ENCODE measurements around the gene CSF1R.

The CSF1R gene

DNA sequence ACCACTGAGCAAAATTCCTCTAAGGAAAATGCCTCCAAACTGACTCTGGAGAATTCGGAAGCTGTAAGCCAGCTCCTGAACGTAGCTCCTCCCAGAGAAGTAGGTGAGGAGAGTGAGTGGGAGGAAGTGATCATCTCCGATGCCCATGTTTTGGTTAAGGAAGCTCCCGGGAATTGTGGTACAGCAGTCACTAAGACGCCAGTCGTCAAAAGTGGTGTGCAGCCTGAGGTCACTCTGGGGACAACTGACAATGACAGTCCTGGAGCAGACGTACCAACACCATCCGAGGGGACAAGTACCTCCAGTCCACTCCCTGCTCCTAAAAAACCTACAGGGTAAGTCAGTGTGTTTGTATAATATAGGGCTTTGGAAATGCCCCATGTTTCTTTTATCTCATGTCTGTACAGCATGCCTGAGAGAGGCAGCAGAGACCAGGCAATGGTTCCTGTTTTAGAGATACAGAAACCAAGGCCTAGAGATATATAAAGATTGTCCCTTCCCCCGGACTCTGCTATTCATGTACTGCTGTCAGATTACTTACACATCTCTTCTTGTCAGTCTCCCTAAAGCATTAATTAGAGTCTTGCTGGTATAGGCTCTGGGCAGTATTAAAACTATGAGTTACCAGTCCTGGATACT is 61.9 kb downstream of the CSF1R start:
- no peak for DNase-seq (ENCODE audit: low read depth in 2 of 2)

DNA sequence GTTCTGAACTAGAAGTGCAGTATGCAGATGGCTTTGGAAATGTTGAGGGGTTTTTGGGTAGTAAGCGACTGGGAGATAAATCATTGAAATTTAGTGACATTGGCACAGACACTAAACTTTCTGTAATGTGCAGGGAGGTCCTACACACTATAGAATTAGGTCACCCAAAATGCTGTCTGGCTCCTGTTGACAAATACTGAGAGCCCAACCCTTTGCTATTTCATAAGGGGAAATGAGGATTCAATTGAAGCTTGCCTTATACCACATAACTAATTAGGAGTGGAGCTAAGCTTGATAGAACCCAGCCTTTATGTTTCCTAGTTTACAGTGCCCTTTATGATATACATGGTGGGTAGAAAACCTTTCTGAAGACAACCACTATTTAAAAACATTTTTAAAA is 63.2 kb downstream of the CSF1R start:
- DNase-seq (ENCODE audit: low read depth in 2 of 2) = no peak

DNA sequence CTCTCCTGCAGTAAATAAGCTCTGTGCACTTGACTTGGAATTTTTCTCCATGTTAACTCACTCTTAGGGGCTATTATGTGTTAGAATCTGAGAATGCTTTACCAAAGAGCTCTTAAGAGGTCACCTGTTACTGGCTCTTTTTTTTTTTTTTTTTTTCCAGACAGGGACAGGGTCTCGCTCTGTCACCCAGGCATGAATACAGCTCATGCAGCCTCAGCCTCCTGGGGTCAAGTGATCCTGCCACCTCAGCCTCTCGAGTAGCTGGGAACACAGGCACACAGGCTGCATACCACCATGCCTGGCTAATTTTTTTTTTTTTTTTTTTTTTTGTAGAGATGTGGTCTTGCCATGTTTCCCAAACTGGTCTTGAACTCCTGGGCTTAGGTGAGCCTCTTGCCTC is 63.7 kb downstream of the CSF1R start:
- no peak for DNase-seq (ENCODE audit: low read depth in 2 of 2)

DNA sequence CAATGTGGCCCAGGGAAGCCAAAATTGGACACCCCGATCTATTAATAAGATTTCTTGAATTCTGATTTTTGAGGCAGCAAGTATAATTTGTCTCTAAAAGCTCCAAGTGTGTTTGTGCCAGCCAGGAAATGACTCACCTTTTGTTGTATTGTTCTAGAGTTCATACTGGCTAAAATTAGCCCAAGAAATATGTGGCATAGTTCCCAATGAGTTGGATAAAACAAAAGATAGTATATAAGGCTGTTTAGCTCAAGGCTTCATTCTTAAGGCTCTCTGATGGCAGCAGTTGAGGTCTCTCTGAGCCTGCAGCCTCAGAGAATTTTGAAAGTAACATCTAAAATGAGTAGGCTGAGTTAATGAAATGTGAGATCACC is 64.2 kb downstream of the CSF1R start:
- DNase-seq (ENCODE audit: low read depth in 2 of 2) = peak; percentile 60 to 62

GRCh38 chr5:150021491-150022157 is 64.7 kb downstream of the CSF1R start:
- DNase-seq (ENCODE audit: low read depth in 2 of 2) = no peak

DNA sequence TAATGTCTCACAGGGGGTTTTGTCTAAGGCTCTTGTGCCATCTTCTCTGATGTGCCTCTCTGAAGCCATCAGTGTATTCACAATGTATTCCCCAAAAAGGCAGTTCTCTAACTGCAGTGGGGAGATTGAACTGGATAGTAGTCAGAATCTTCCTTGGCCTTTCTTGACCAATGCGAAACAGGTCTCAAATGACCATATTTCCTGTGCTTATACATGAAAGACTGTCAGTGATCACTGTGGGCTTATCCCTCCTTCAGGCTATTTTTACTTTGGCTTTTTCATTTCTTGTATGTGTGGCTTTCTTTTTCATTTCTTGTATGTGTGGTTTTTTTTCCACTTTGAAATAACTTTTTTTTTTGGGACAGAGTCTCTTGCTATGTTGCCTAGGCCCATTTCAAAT is 66.1 kb downstream of the CSF1R start:
- no peak for DNase-seq (ENCODE audit: low read depth in 2 of 2)

- DNase-seq (ENCODE audit: low read depth in 2 of 2) = no peak
Observed at GRCh38 chr5:150017226-150018005, 68.9 kb downstream of the CSF1R start.

- DNase-seq (ENCODE audit: low read depth in 2 of 2) = no peak
Observed at GRCh38 chr5:150016537-150016936, 69.8 kb downstream of the CSF1R start.

DNA sequence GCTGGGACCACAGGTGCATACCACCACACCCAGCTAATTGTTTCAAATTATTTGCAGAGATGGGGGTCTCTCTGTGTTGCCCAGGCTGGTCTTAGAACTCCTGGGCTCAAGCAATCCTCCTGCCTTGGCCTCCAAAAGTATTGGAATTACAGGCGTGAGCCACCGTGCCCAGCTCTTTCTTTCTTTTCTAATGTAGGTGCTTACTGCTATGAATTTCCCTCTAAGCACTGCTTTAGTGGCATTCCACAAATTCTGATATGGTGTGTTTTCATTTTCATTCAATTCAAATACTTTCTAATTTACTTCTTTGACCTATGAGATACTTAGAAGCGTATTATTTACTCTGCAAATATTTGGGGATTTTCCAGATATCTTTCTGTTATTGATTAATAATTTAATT is 70.9 kb downstream of the CSF1R start:
- no peak for DNase-seq (ENCODE audit: low read depth in 2 of 2)

- no peak for DNase-seq (ENCODE audit: low read depth in 2 of 2)
Observed at GRCh38 chr5:150014456-150014855, 71.9 kb downstream of the CSF1R start.

DNA sequence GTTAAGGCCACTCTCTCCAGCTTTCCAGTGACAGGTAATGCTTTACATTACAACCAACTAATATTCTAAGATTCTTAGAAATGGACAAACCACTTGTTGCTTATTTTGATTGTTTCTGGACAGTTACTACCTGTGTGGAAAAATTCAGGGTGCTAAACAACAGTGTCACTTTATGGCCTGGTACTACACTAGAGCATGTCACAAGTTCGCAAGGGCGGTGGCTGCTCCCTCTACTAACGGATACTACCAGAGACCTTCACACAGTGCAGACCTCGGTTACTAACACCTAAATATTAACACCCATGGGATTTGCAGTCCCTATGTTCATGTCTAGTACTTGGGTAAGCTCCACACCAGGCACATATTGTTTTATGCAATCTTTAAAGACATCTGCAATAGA is 72.4 kb downstream of the CSF1R start:
- DNase-seq (ENCODE audit: low read depth in 2 of 2) = no peak

GRCh38 chr5:150009671-150010387 is 76.5 kb downstream of the CSF1R start:
- DNase-seq (ENCODE audit: low read depth in 2 of 2) = no peak

- no peak for DNase-seq (ENCODE audit: low read depth in 2 of 2)
Observed at GRCh38 chr5:150007050-150007449, 79.3 kb downstream of the CSF1R start.

- DNase-seq (ENCODE audit: low read depth in 2 of 2) = no peak
Observed at GRCh38 chr5:150006318-150006717, 80.0 kb downstream of the CSF1R start.

Measured in fibroblast of skin of left quadriceps (primary cell).